Stimulated activated naive CD8-positive, alpha-beta T cell treated with anti-CD3 and anti-CD28 coated beads, Interleukin-15, Interleukin-2, amounts not matched to agents 100 U/mL and 50 U/mL, for 24 hours (primary cell): Measurements from ENCODE around the gene DPH1.
A peak's percentile ranks its signal among the peaks of the same experiment; 100 is the strongest.

Experiments used
- ATAC-seq: fragments of 150-1000 bp; cut with Tn5 transposase; one replicate; pipeline ENCODE4 v1.10.0; 2021
- DNase-seq: peaks from one replicate; pipeline ENCODE4 v3.0.0; 2021

Gene DPH1

DNA sequence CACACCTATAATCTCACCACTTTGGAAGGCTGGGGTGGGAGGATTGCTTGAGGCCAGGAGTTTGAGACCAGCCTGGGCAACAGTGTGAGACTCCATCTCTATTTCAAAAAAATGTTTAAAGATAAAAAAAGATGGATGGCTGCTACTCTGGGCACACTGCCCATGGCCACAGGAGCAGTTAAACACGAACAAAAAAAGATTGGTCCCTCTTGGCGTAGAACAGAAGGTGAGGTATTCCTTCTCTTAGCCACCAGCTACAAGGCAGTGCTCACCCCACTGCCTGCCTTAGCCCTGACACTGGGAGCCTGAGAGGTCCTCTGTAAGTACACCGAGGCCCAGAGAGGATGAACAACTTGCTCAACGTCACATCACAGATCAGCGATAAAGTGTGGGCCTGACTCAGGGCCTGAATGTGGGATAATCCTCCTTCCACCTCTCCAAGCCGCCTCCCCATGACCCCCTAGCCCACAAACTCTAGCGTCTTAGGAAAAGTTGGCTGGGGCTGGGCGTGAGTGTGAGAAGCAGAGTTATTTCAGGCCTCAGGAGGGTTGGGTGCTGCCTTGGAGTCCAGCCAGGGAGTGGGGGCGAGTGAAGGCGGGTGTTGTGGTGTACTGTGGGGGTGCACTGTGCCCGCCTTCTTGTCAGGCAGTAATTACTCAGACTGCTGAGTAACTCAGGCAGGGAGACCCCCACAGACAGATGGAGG lies 2.3 kb upstream of the DPH1 start:
- DNase-seq (no peak), ATAC-seq (no peak)

GRCh38 chr17:2028234-2028614 lies 1.7 kb upstream of the DPH1 start:
- no peak for DNase-seq
- no peak for ATAC-seq

- DNase-seq (no peak), ATAC-seq (no peak)
Observed at GRCh38 chr17:2028737-2029136, 1.2 kb upstream of the DPH1 start.

DNA sequence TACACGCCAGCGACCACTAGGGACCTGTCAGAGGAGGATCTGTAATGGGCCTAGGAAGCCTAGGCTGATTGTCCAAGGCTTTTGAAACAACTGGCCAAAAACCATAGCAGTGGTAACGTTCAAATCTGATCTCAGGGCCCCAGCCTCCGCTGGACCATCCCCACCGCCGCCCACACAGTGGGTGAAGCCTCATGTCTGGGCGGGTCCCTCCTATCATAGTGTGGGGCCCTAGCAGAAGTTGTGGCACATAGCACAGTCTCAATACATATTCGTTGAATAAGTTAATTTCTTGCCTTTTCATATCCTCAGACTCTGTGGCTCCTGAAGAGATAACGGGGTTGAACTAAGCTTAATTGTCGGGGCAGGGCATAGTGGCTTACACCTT lies 818 bp downstream of the DPH1 start:
- ATAC-seq (no peak), DNase-seq (peak; percentile 58)

GRCh38 chr17:2033153-2033552 lies 3.2 kb downstream of the DPH1 start:
- DNase-seq: no peak

GRCh38 chr17:2034157-2034556 lies 4.2 kb downstream of the DPH1 start:
- ATAC-seq (no peak), DNase-seq (no peak)

More at GRCh38 chr17:2033153-2033552, 3.2 kb downstream of the DPH1 start:
- no peak for ATAC-seq

- DNase-seq: no peak
- ATAC-seq: no peak
Observed at GRCh38 chr17:2034806-2035540, 5.0 kb downstream of the DPH1 start.

GRCh38 chr17:2035541-2036488 lies 5.9 kb downstream of the DPH1 start:
- no peak for DNase-seq
- ATAC-seq: no peak

DNA sequence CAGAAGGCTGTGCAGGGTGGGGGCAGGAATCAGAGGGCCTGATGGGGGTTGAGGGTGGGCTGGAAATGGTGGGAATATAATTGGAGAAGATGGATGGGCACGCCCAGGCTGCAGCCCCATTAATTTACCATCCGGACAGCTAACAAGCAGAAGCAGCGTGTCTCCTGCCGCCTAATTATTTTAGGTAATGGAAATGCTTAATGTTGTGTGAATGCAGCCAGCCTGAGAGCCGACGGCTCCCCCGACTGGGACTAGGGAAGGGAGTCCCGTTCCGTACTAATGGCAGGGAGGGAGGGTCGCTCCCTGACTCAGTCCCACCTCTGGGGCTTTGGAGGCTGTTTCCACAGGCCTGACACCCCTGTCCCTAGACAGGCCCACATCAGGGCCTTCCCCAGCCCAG lies 7.2 kb downstream of the DPH1 start:
- DNase-seq: no peak
- no peak for ATAC-seq

GRCh38 chr17:2040219-2040827 lies 10.4 kb downstream of the DPH1 start:
- ATAC-seq (no peak), DNase-seq (no peak)

- ATAC-seq (peak; percentile 2), DNase-seq (no peak)
Observed at GRCh38 chr17:2040942-2041560, 11.1 kb downstream of the DPH1 start.

GRCh38 chr17:2041561-2042389 lies 11.8 kb downstream of the DPH1 start, which contains the start of gene OVCA2:
Gene OVCA2 (plus strand): TSS chr17:2042022. CDS start chr17:2042048, 26 bp downstream.
- ATAC-seq (peak; percentile 91), DNase-seq (peak; percentile 98)

DNA sequence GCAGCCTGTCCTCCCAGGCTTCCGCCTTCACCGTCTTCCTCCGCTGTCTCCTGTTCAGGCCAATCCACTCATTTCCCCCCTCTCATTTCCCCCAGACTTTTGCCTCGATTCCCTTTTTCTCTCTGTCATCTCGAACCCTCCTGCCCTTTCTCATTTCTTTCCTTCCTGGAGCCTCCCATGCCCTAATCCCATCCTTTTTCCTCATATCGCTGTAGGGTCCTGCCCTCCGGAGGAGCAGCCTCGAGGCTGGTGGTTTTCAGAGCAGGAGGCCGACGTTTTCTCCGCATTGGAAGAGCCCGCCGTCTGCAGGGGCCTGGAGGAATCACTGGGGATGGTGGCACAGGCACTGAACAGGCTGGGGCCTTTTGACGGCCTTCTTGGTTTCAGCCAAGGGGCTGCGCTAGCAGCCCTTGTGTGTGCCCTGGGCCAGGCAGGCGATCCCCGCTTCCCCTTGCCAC lies 12.5 kb downstream of the DPH1 start:
- DNase-seq: peak; percentile 35
- no peak for ATAC-seq

DNA sequence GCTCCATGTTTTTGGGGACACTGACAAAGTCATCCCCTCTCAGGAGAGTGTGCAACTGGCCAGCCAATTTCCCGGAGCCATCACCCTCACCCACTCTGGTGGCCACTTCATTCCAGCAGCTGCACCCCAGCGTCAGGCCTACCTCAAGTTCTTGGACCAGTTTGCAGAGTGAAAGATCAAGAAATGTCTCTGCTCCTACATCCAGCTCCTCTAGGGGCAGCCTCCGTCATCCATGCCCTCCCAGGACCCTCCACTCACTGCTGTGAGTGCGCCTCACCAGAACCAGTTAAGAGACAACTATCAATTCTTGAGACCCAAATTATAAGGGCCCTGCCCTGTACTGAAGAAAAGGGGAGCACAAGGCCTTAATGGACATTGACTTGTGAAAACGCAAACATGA lies 13.0 kb downstream of the DPH1 start:
- ATAC-seq (no peak), DNase-seq (no peak)

DNA sequence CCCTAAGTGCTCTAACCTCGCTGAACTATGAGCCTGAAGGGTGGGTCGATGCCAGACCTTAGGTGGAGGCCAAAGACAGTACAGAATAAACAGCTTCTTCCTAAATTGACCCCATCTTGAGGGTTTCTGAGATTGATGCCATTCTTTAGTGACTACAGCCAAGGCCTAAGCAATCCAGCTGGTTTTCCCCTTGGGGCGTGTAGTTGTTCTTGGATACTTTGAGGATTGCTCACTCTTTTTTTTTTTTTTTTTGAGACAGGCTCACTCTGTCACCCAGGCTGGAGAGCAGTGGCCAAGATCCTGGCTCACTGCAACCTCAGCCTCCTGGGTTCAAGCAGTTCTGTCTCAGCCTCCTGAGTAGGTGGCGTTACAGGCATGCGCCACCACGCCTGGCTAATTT lies 13.8 kb downstream of the DPH1 start:
- ATAC-seq (no peak), DNase-seq (no peak)

DNA sequence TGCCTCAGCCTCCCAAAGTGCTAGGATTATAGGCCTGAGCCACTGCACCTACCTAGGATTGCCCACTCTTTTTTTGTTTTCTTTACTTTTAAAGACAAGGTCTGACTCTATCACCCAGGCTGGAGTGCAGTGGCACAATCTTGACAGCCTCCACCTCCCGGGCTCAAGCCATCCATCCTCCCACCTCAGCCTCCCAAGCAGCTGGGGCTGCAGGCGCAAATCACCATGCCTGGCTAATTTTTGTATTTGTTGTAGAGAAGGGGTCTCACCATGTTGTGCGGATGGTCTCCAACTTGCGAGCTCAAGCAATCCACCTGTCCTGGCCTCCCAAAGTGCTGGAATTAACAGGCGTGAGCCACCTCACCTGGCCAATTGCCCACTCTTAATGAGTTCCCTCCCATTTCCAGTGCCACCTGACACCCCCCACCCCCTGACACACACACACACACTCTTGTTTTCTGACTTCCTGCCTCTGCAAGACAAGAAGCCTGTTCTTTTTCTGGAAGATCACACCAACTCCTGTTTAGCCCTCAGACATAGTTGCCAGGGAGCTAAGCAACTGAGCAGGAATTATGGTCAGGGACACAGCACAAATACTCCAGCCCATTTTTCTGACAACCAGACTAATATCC lies 14.4 kb downstream of the DPH1 start:
- DNase-seq (no peak), ATAC-seq (no peak)

DNA sequence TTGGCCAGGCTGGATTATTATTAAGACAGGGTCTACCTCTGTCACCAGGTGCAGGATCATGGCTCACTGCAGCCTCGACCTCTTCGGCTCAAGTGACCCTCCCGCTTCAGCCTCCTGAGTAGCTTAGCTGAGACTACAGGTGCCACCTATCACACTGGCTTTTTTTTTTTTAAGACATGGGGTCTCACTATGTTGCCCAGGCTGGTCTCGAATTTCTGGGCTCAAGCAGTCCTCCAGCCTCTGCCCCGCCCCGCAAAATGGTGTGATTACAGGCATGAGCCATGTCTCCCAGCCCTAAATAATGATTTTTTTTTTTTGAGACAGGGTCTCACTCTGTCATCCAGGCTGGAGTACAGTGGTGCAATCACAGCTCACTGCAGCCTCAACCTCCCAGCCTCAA lies 17.6 kb downstream of the DPH1 start:
- DNase-seq: no peak
- ATAC-seq: no peak

DNA sequence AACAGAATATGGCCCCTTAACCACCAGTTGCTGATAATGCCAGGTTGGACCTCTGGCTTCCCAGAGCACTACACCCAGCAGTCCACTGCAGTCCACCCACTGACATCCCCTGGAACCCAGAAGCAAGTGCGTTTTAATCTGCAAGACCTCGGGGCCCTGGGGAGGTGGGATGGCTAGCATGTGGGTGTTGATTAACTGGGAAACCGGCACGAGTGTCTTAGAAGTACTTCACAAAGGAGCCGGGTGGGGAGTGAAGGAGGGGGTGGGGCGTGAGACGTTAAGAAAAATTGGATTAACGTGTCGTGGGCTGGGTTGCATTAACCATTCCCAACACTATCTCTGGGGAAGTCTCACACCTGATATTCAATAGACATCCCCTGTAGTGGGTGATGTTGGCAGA lies 18.9 kb downstream of the DPH1 start:
- ATAC-seq (no peak), DNase-seq (no peak)

- peak; percentile 90 for DNase-seq
Observed at GRCh38 chr17:2049333-2050299, 19.7 kb downstream of the DPH1 start.

More at GRCh38 chr17:2049333-2050299, 19.7 kb downstream of the DPH1 start:
- peak; percentile 41 for ATAC-seq
